ENCODE measurements around the gene KAT8.

Gene KAT8

GRCh38 chr16:31108035-31108793, 9.2 kb upstream of the KAT8 start, which contains the start of gene BCKDK:
BCKDK (plus strand) TSS chr16:31108386; CDS start chr16:31109224, 838 bp downstream.
- peak; percentile 62 for DNase-seq (ENCODE audit: low spot score)

- no peak for DNase-seq (ENCODE audit: low spot score)
These were observed 8.5 kb upstream of the KAT8 start for GRCh38 chr16:31108794-31109558.

- DNase-seq (ENCODE audit: low spot score), result no peak
These were observed 7.8 kb upstream of the KAT8 start for GRCh38 chr16:31109622-31110021.

- DNase-seq (ENCODE audit: low spot score), result no peak
These were observed 7.1 kb upstream of the KAT8 start for GRCh38 chr16:31110106-31111034.

GRCh38 chr16:31111881-31112466, 5.5 kb upstream of the KAT8 start:
- DNase-seq (ENCODE audit: low spot score), result no peak

- DNase-seq (ENCODE audit: low spot score), result no peak
These were observed 4.8 kb upstream of the KAT8 start for GRCh38 chr16:31112711-31113110.

GRCh38 chr16:31113121-31114120, 4.0 kb upstream of the KAT8 start:
- peak; percentile 28 for DNase-seq (ENCODE audit: low spot score)

GRCh38 chr16:31114468-31114867, 3.0 kb upstream of the KAT8 start:
- DNase-seq (ENCODE audit: low spot score), result no peak

GRCh38 chr16:31118223-31119155, 1.0 kb downstream of the KAT8 start:
- DNase-seq (ENCODE audit: low spot score), result no peak

GRCh38 chr16:31120129-31120528, 2.7 kb downstream of the KAT8 start:
- no peak for DNase-seq (ENCODE audit: low spot score)

- no peak for DNase-seq (ENCODE audit: low spot score)
These were observed 8.4 kb downstream of the KAT8 start for GRCh38 chr16:31125844-31126243.

- DNase-seq (ENCODE audit: low spot score), result no peak
These were observed 9.7 kb downstream of the KAT8 start for GRCh38 chr16:31127182-31127581.

GRCh38 chr16:31128711-31129567, 11.5 kb downstream of the KAT8 start:
- DNase-seq (ENCODE audit: low spot score), result no peak

- DNase-seq (ENCODE audit: low spot score), result no peak
These were observed 12.3 kb downstream of the KAT8 start for GRCh38 chr16:31129568-31130335.

- no peak for DNase-seq (ENCODE audit: low spot score)
These were observed 12.9 kb downstream of the KAT8 start for GRCh38 chr16:31130336-31130891.

- no peak for DNase-seq (ENCODE audit: low spot score)
These were observed 13.4 kb downstream of the KAT8 start for GRCh38 chr16:31130899-31131298.

GRCh38 chr16:31131416-31131815, 14.0 kb downstream of the KAT8 start:
- no peak for DNase-seq (ENCODE audit: low spot score)

Data from SW480 (cell line).